Neuron (in vitro differentiated cells): ENCODE data around the gene SDK1.
"Not testable (repeated sequence)": the region's sequence is repeated elsewhere in the genome, so short reads cannot be mapped to it uniquely, and the experiment has no call there.

Experiments
- H2AFZ ChIP-seq: one replicate; pipeline ENCODE4 v1.6.1; 2013; ENCODE audit warnings: low read depth, mild to moderate bottlenecking, inconsistent platforms, low read length, moderate library complexity
- H3K27me3 ChIP-seq: one replicate; pipeline ENCODE4 v1.6.1; 2013; ENCODE audit warnings: low read length; ENCODE audit not compliant: insufficient read depth
- H3K36me3 ChIP-seq: one replicate; pipeline ENCODE4 v1.6.1; 2013; ENCODE audit warnings: low read length; ENCODE audit not compliant: insufficient read depth
- H3K4me1 ChIP-seq: one replicate; pipeline ENCODE4 v1.6.1; 2013; ENCODE audit warnings: low read length; ENCODE audit not compliant: insufficient read depth
- H3K4me3 ChIP-seq: 2 replicates; pipeline ENCODE4 v1.5.1; 2013; ENCODE audit warnings: mild to moderate bottlenecking, low read length, moderate library complexity
- H3K9me3 ChIP-seq: one replicate; pipeline ENCODE4 v1.6.1; 2013; ENCODE audit warnings: low read length

Gene SDK1

GRCh38 chr7:3956949-3957348 is 655.9 kb downstream of the SDK1 start:
- peaks cover 2% of the 10 kb centered on the region for H3K4me1 ChIP-seq
- H3K4me3 ChIP-seq, result no peak overlapping the region

GRCh38 chr7:3957472-3958108 is 656.5 kb downstream of the SDK1 start:
- H3K36me3 ChIP-seq, result no peaks in the 10 kb centered on the region
- no peaks in the 10 kb centered on the region for H3K27me3 ChIP-seq
- H3K4me3 ChIP-seq, result no peak overlapping the region
- H2AFZ ChIP-seq, result no peak overlapping the region
- peaks cover 2% of the 10 kb centered on the region for H3K4me1 ChIP-seq
- peaks cover 2% of the 10 kb centered on the region for H3K9me3 ChIP-seq

More at GRCh38 chr7:3956949-3957348, 655.9 kb downstream of the SDK1 start:
- Histone ChIP-seq H2AFZ (no peak overlapping the region), H3K9me3 (peaks cover 2% of the 10 kb centered on the region), H3K27me3 (no peaks in the 10 kb centered on the region), H3K36me3 (peaks cover 2% of the 10 kb centered on the region)

GRCh38 chr7:3958109-3958483 is 657.0 kb downstream of the SDK1 start:
- H3K27me3 ChIP-seq, result no peaks in the 10 kb centered on the region
- H3K9me3 ChIP-seq, result peaks cover 2% of the 10 kb centered on the region
- no peak overlapping the region for H3K4me3 ChIP-seq
- no peak overlapping the region for H2AFZ ChIP-seq
- no peaks in the 10 kb centered on the region for H3K36me3 ChIP-seq
- H3K4me1 ChIP-seq, result peaks cover 2% of the 10 kb centered on the region

GRCh38 chr7:3959364-3959763 is 658.3 kb downstream of the SDK1 start:
- Histone ChIP-seq H3K9me3 (peaks cover 2% of the 10 kb centered on the region), H3K36me3 (peaks cover 5% of the 10 kb centered on the region), H3K27me3 (no peaks in the 10 kb centered on the region), H2AFZ (no peak overlapping the region), H3K4me3 (no peak overlapping the region), H3K4me1 (peaks cover 2% of the 10 kb centered on the region)

GRCh38 chr7:3960050-3960763 is 659.2 kb downstream of the SDK1 start:
- no peaks in the 10 kb centered on the region for H3K27me3 ChIP-seq
- peaks cover 8% of the 10 kb centered on the region for H3K36me3 ChIP-seq
- H2AFZ ChIP-seq, result no peak overlapping the region
- peaks cover 2% of the 10 kb centered on the region for H3K4me1 ChIP-seq
- H3K9me3 ChIP-seq, result peaks cover 2% of the 10 kb centered on the region
- H3K4me3 ChIP-seq, result no peak overlapping the region

GRCh38 chr7:3960942-3961341 is 659.9 kb downstream of the SDK1 start:
- Histone ChIP-seq H3K36me3 (peaks cover 8% of the 10 kb centered on the region), H3K27me3 (no peaks in the 10 kb centered on the region), H3K9me3 (peaks cover 2% of the 10 kb centered on the region), H3K4me3 (no peak overlapping the region), H2AFZ (no peak overlapping the region), H3K4me1 (peaks cover 2% of the 10 kb centered on the region)

- no peak overlapping the region for H2AFZ ChIP-seq
- peaks cover 2% of the 10 kb centered on the region for H3K9me3 ChIP-seq
- peaks cover 8% of the 10 kb centered on the region for H3K36me3 ChIP-seq
- no peaks in the 10 kb centered on the region for H3K27me3 ChIP-seq
- H3K4me1 ChIP-seq, result peaks cover 2% of the 10 kb centered on the region
- H3K4me3 ChIP-seq, result no peak overlapping the region
These were observed 660.9 kb downstream of the SDK1 start for GRCh38 chr7:3961857-3962503.

- H3K36me3 ChIP-seq, result peaks cover 18% of the 10 kb centered on the region
- H3K4me1 ChIP-seq, H3K9me3 ChIP-seq, H2AFZ ChIP-seq, H3K4me3 ChIP-seq, H3K27me3 ChIP-seq: not testable (repeated sequence)
These were observed 662.7 kb downstream of the SDK1 start for GRCh38 chr7:3963768-3964167.

GRCh38 chr7:3964980-3965606 is 664.0 kb downstream of the SDK1 start:
- H3K4me1 ChIP-seq, result no peaks in the 10 kb centered on the region
- H2AFZ ChIP-seq, result no peak overlapping the region
- peaks cover 24% of the 10 kb centered on the region for H3K36me3 ChIP-seq
- peaks cover 2% of the 10 kb centered on the region for H3K9me3 ChIP-seq
- no peaks in the 10 kb centered on the region for H3K27me3 ChIP-seq
- H3K4me3 ChIP-seq, result no peak overlapping the region

- Histone ChIP-seq H2AFZ (no peak overlapping the region), H3K4me3 (no peak overlapping the region), H3K4me1 (no peaks in the 10 kb centered on the region), H3K27me3 (no peaks in the 10 kb centered on the region), H3K36me3 (peaks cover 27% of the 10 kb centered on the region), H3K9me3 (peaks cover 2% of the 10 kb centered on the region)
These were observed 664.8 kb downstream of the SDK1 start for GRCh38 chr7:3965794-3966395.

- H3K36me3 ChIP-seq, result peaks cover 33% of the 10 kb centered on the region
- H3K4me3 ChIP-seq, result no peak overlapping the region
- no peaks in the 10 kb centered on the region for H3K27me3 ChIP-seq
- no peak overlapping the region for H2AFZ ChIP-seq
- H3K4me1 ChIP-seq, result no peaks in the 10 kb centered on the region
- H3K9me3 ChIP-seq, result peaks cover 1% of the 10 kb centered on the region
These were observed 667.2 kb downstream of the SDK1 start for GRCh38 chr7:3968234-3968633.

- Histone ChIP-seq H3K36me3 (peaks cover 32% of the 10 kb centered on the region), H3K27me3 (no peaks in the 10 kb centered on the region), H2AFZ (no peak overlapping the region), H3K4me1 (no peaks in the 10 kb centered on the region), H3K9me3 (peaks cover 3% of the 10 kb centered on the region), H3K4me3 (no peak overlapping the region)
These were observed 668.2 kb downstream of the SDK1 start for GRCh38 chr7:3969286-3969685.

- H3K4me3 ChIP-seq, result no peak overlapping the region
- peaks cover 42% of the 10 kb centered on the region for H3K36me3 ChIP-seq
- no peaks in the 10 kb centered on the region for H3K27me3 ChIP-seq
- H3K9me3 ChIP-seq, result peaks cover 16% of the 10 kb centered on the region
- H3K4me1 ChIP-seq, result no peaks in the 10 kb centered on the region
- H2AFZ ChIP-seq, result no peak overlapping the region
These were observed 670.3 kb downstream of the SDK1 start for GRCh38 chr7:3971323-3971722.
